ENCODE data around the gene TARS1. TPM values are rescaled to one million over a fixed set of nuclear protein-coding genes. Genes with fewer than 3 reads are reported as not detected.

Gene TARS1
- 107 and 132 TPM in 2 replicates for total RNA-seq (2014; rRNA removed; shearing (Covaris generic); ENCODE audit: low replicate concordance)

GRCh38 chr5:33440482-33441240 lies at the start of gene TARS1:
TSS of gene TARS1 (plus strand) at chr5:33440965. CDS start at chr5:33441087, 122 bp downstream.
- Histone ChIP-seq H3K9me2 (replicated peaks; ENCODE audit: insufficient read depth, low read length) (no peaks in the 10 kb centered on the region), H3K4me2 (ENCODE audit: low read depth, low read length, poor library complexity, severe bottlenecking) (peak within 1 kb of the TSS; percentile 93), H3K9ac (ENCODE audit: low read length) (peak within 1 kb of the TSS; percentile 87), H3K27ac (ENCODE audit: low read length) (peak within 1 kb of the TSS; percentile 80), H3K4me1 (ENCODE audit: low read length) (peaks cover 19% of the 10 kb centered on the region), H2AFZ (ENCODE audit: low read length) (peak within 1 kb of the TSS; percentile 90), H3K79me2 (ENCODE audit: low read length) (peaks cover 39% of the 10 kb centered on the region), H3K4me3 (ENCODE audit: low read length) (peak within 1 kb of the TSS; percentile 90), H3K27me3 (ENCODE audit: low read length) (no peaks in the 10 kb centered on the region), H3K36me3 (ENCODE audit: insufficient read depth, low read length) (peaks cover 3% of the 10 kb centered on the region; the same call in 1 of the 2 replicates), H3K9me3 (ENCODE audit: low read length) (no peaks in the 10 kb centered on the region), H4K20me1 (ENCODE audit: insufficient read depth, low read depth, low read length) (no peaks in the 10 kb centered on the region)
- DNase-seq: peak; percentile 98

- H3K9me2 ChIP-seq (replicated peaks; ENCODE audit: insufficient read depth, low read length): no peaks in the 10 kb centered on the region
- H3K9me3 ChIP-seq (ENCODE audit: low read length): no peaks in the 10 kb centered on the region
- no peak overlapping the region for H3K9ac ChIP-seq (ENCODE audit: low read length)
- H3K27ac ChIP-seq (ENCODE audit: low read length): no peak overlapping the region
- no peaks in the 10 kb centered on the region for H3K36me3 ChIP-seq (ENCODE audit: insufficient read depth, low read length)
- no peak for DNase-seq
- no peak overlapping the region for H2AFZ ChIP-seq (ENCODE audit: low read length)
- no peaks in the 10 kb centered on the region for H3K27me3 ChIP-seq (ENCODE audit: low read length)
- H3K4me2 ChIP-seq (ENCODE audit: low read depth, low read length, poor library complexity, severe bottlenecking): no peak overlapping the region
- H3K4me1 ChIP-seq (ENCODE audit: low read length): no peaks in the 10 kb centered on the region
- no peaks in the 10 kb centered on the region for H3K79me2 ChIP-seq (ENCODE audit: low read length)
- no peak overlapping the region for H3K4me3 ChIP-seq (ENCODE audit: low read length)
- no peaks in the 10 kb centered on the region for H4K20me1 ChIP-seq (ENCODE audit: insufficient read depth, low read depth, low read length)
These were observed 42.3 kb upstream of the TARS1 start for GRCh38 chr5:33398501-33398900.

GRCh38 chr5:33400675-33401074 lies 40.1 kb upstream of the TARS1 start:
- Histone ChIP-seq H3K79me2 (ENCODE audit: low read length) (no peaks in the 10 kb centered on the region), H3K36me3 (ENCODE audit: insufficient read depth, low read length) (no peaks in the 10 kb centered on the region), H3K4me1 (ENCODE audit: low read length) (no peaks in the 10 kb centered on the region), H3K27me3 (ENCODE audit: low read length) (no peaks in the 10 kb centered on the region), H3K4me3 (ENCODE audit: low read length) (no peak overlapping the region), H2AFZ (ENCODE audit: low read length) (no peak overlapping the region), H3K9me3 (ENCODE audit: low read length) (no peaks in the 10 kb centered on the region), H3K9ac (ENCODE audit: low read length) (no peak overlapping the region), H4K20me1 (ENCODE audit: insufficient read depth, low read depth, low read length) (no peaks in the 10 kb centered on the region), H3K4me2 (ENCODE audit: low read depth, low read length, poor library complexity, severe bottlenecking) (no peak overlapping the region), H3K27ac (ENCODE audit: low read length) (no peak overlapping the region), H3K9me2 (replicated peaks; ENCODE audit: insufficient read depth, low read length) (no peaks in the 10 kb centered on the region)
- DNase-seq: no peak

GRCh38 chr5:33401482-33402390 lies 39.0 kb upstream of the TARS1 start:
- Histone ChIP-seq H3K27ac (ENCODE audit: low read length) (no peak overlapping the region), H3K27me3 (ENCODE audit: low read length) (no peaks in the 10 kb centered on the region), H2AFZ (ENCODE audit: low read length) (no peak overlapping the region), H3K9me3 (ENCODE audit: low read length) (no peaks in the 10 kb centered on the region), H3K4me1 (ENCODE audit: low read length) (no peaks in the 10 kb centered on the region), H3K9ac (ENCODE audit: low read length) (no peak overlapping the region), H4K20me1 (ENCODE audit: insufficient read depth, low read depth, low read length) (no peaks in the 10 kb centered on the region), H3K79me2 (ENCODE audit: low read length) (no peaks in the 10 kb centered on the region), H3K9me2 (replicated peaks; ENCODE audit: insufficient read depth, low read length) (no peaks in the 10 kb centered on the region), H3K4me3 (ENCODE audit: low read length) (no peak overlapping the region), H3K4me2 (ENCODE audit: low read depth, low read length, poor library complexity, severe bottlenecking) (no peak overlapping the region), H3K36me3 (ENCODE audit: insufficient read depth, low read length) (no peaks in the 10 kb centered on the region)
- DNase-seq: no peak

- H3K27me3 ChIP-seq (ENCODE audit: low read length): no peaks in the 10 kb centered on the region
- no peaks in the 10 kb centered on the region for H3K4me1 ChIP-seq (ENCODE audit: low read length)
- H3K79me2 ChIP-seq (ENCODE audit: low read length): no peaks in the 10 kb centered on the region
- H2AFZ ChIP-seq (ENCODE audit: low read length): no peak overlapping the region
- no peaks in the 10 kb centered on the region for H4K20me1 ChIP-seq (ENCODE audit: insufficient read depth, low read depth, low read length)
- H3K4me2 ChIP-seq (ENCODE audit: low read depth, low read length, poor library complexity, severe bottlenecking): no peak overlapping the region
- no peaks in the 10 kb centered on the region for H3K36me3 ChIP-seq (ENCODE audit: insufficient read depth, low read length)
- no peak overlapping the region for H3K27ac ChIP-seq (ENCODE audit: low read length)
- H3K9me2 ChIP-seq (replicated peaks; ENCODE audit: insufficient read depth, low read length): no peaks in the 10 kb centered on the region
- H3K4me3 ChIP-seq (ENCODE audit: low read length): no peak overlapping the region
- DNase-seq: no peak
- no peaks in the 10 kb centered on the region for H3K9me3 ChIP-seq (ENCODE audit: low read length)
- no peak overlapping the region for H3K9ac ChIP-seq (ENCODE audit: low read length)
These were observed 37.6 kb upstream of the TARS1 start for GRCh38 chr5:33403187-33403586.

GRCh38 chr5:33408816-33409215 lies 31.9 kb upstream of the TARS1 start:
- Histone ChIP-seq H2AFZ (ENCODE audit: low read length) (no peak overlapping the region), H3K4me3 (ENCODE audit: low read length) (no peak overlapping the region), H3K4me2 (ENCODE audit: low read depth, low read length, poor library complexity, severe bottlenecking) (no peak overlapping the region)

GRCh38 chr5:33409435-33410170 lies 31.2 kb upstream of the TARS1 start:
- no peak overlapping the region for H3K4me2 ChIP-seq (ENCODE audit: low read depth, low read length, poor library complexity, severe bottlenecking)

More at GRCh38 chr5:33408816-33409215, 31.9 kb upstream of the TARS1 start:
- H3K27me3 ChIP-seq (ENCODE audit: low read length): no peaks in the 10 kb centered on the region
- no peak overlapping the region for H3K27ac ChIP-seq (ENCODE audit: low read length)
- H3K9me3 ChIP-seq (ENCODE audit: low read length): no peaks in the 10 kb centered on the region
- H3K9me2 ChIP-seq (replicated peaks; ENCODE audit: insufficient read depth, low read length): no peaks in the 10 kb centered on the region
- no peak overlapping the region for H3K9ac ChIP-seq (ENCODE audit: low read length)
- DNase-seq: no peak
- no peaks in the 10 kb centered on the region for H3K4me1 ChIP-seq (ENCODE audit: low read length)
- H3K79me2 ChIP-seq (ENCODE audit: low read length): no peaks in the 10 kb centered on the region
- no peaks in the 10 kb centered on the region for H3K36me3 ChIP-seq (ENCODE audit: insufficient read depth, low read length)
- no peaks in the 10 kb centered on the region for H4K20me1 ChIP-seq (ENCODE audit: insufficient read depth, low read depth, low read length)

More at GRCh38 chr5:33409435-33410170, 31.2 kb upstream of the TARS1 start:
- Histone ChIP-seq H3K4me1 (ENCODE audit: low read length) (no peaks in the 10 kb centered on the region), H3K4me3 (ENCODE audit: low read length) (no peak overlapping the region), H3K79me2 (ENCODE audit: low read length) (no peaks in the 10 kb centered on the region), H3K36me3 (ENCODE audit: insufficient read depth, low read length) (no peaks in the 10 kb centered on the region), H3K27me3 (ENCODE audit: low read length) (no peaks in the 10 kb centered on the region), H3K9me2 (replicated peaks; ENCODE audit: insufficient read depth, low read length) (no peaks in the 10 kb centered on the region), H3K9ac (ENCODE audit: low read length) (no peak overlapping the region), H4K20me1 (ENCODE audit: insufficient read depth, low read depth, low read length) (no peaks in the 10 kb centered on the region), H3K27ac (ENCODE audit: low read length) (no peak overlapping the region), H2AFZ (ENCODE audit: low read length) (no peak overlapping the region), H3K9me3 (ENCODE audit: low read length) (no peaks in the 10 kb centered on the region)
- no peak for DNase-seq
